ENCODE measurements around the gene TBKBP1. TPM values are rescaled to one million over a fixed set of nuclear protein-coding genes. Genes with fewer than 3 reads are reported as not detected.

The TBKBP1 gene
- total and polyA plus RNA-seq, 2 of the 4 experiments (the other 2 are of a cell fraction) = 3.4 to 8.5 TPM

GRCh38 chr17:47716375-47716774 is 22.4 kb downstream of the TBKBP1 start:
- H3K4me1 ChIP-seq (ENCODE audit: control insufficient read depth, insufficient read depth, low read length) = peaks cover 27% of the 10 kb centered on the region
- POLR2A ChIA-PET (ENCODE audit: unreplicated experiment) = no interaction called here
- H3K14ac ChIP-seq (replicated peaks; ENCODE audit: low read depth, low read length) = no peak overlapping the region
- H2AFZ ChIP-seq (replicated peaks; ENCODE audit: low read length, poor library complexity) = no peak overlapping the region
- H4K91ac ChIP-seq (ENCODE audit: insufficient read depth, low read depth, low read length) = no peak overlapping the region
- H3K23ac ChIP-seq (ENCODE audit: low read depth, low read length) = no peak overlapping the region
- H3K79me1 ChIP-seq (ENCODE audit: low read depth in 1 of 2, low read length in 2 of 2) = no peaks in the 10 kb centered on the region
- H4K5ac ChIP-seq (ENCODE audit: low read depth, low read length) = no peak overlapping the region
- no peak overlapping the region for H2BK5ac ChIP-seq (ENCODE audit: low read depth, low read length, poor library complexity, severe bottlenecking)
- H3K4ac ChIP-seq (ENCODE audit: low read depth, low read length) = no peak overlapping the region
- H3K56ac ChIP-seq (ENCODE audit: extremely low read depth, insufficient read depth, low read length) = no peak overlapping the region
- H3K36me3 ChIP-seq (ENCODE audit: control insufficient read depth, insufficient read depth, low read length) = peaks cover 3% of the 10 kb centered on the region; the same call in 1 of the 2 replicates
- TF ChIP-seq RFX5 (IDR thresholded peaks at IDR 0.05; ENCODE audit: low read depth, low read length) (no peak), SMC3 (IDR thresholded peaks at IDR 0.05; ENCODE audit: low read depth, low read length) (no peak), POLR2A (IDR thresholded peaks at IDR 0.05; ENCODE audit: low read depth, low read length) (no peak), CHD1 (IDR thresholded peaks at IDR 0.05; ENCODE audit: low read depth, low read length) (no peak), BHLHE40 (IDR thresholded peaks at IDR 0.05; ENCODE audit: low read depth, low read length) (no peak), MXI1 (IDR thresholded peaks at IDR 0.05; ENCODE audit: borderline replicate concordance, low read depth, low read length) (no peak), FOS (IDR thresholded peaks at IDR 0.05; ENCODE audit: low read depth, low read length) (no peak), RCOR1 (IDR thresholded peaks at IDR 0.05; ENCODE audit: insufficient replicate concordance, low read length) (no peak), MAZ (IDR thresholded peaks at IDR 0.05; ENCODE audit: borderline replicate concordance, low read depth, low read length) (no peak), NFE2L2 (IDR thresholded peaks at IDR 0.05; ENCODE audit: low read depth, low read length) (no peak), ELK1 (IDR thresholded peaks at IDR 0.05; ENCODE audit: borderline replicate concordance, low read depth, low read length) (no peak), USF2 (IDR thresholded peaks at IDR 0.05; ENCODE audit: low read depth, low read length) (no peak), CEBPB (IDR thresholded peaks at IDR 0.05; ENCODE audit: low read depth, low read length) (no peak), MAFK (IDR thresholded peaks at IDR 0.05; ENCODE audit: low read depth, low read length) (no peak), RAD21 (IDR thresholded peaks at IDR 0.05; ENCODE audit: low read length) (no peak)
- TF ChIP-seq, protein P1, sequence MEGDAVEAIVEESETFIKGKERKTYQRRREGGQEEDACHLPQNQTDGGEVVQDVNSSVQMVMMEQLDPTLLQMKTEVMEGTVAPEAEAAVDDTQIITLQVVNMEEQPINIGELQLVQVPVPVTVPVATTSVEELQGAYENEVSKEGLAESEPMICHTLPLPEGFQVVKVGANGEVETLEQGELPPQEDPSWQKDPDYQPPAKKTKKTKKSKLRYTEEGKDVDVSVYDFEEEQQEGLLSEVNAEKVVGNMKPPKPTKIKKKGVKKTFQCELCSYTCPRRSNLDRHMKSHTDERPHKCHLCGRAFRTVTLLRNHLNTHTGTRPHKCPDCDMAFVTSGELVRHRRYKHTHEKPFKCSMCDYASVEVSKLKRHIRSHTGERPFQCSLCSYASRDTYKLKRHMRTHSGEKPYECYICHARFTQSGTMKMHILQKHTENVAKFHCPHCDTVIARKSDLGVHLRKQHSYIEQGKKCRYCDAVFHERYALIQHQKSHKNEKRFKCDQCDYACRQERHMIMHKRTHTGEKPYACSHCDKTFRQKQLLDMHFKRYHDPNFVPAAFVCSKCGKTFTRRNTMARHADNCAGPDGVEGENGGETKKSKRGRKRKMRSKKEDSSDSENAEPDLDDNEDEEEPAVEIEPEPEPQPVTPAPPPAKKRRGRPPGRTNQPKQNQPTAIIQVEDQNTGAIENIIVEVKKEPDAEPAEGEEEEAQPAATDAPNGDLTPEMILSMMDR (conservative IDR thresholded peaks at IDR 0.05; ENCODE audit: low read depth, low read length) = no peak
- H3K9me1 ChIP-seq (ENCODE audit: insufficient read depth, low read length) = peaks cover 5% of the 10 kb centered on the region; the same call in 1 of the 2 replicates
- H3K27ac ChIP-seq (ENCODE audit: insufficient read depth, low read length) = no peak overlapping the region
- no peak overlapping the region for H2BK120ac ChIP-seq (ENCODE audit: low read depth, low read length)
- no TSS peak for BruUV-seq (replicated peaks)
- in situ Hi-C loops (cut with MboI; ENCODE audit: low sequenced_read_pairs) (no loop called here), dilution Hi-C loops (cut with HindIII; ENCODE audit: low sequenced_read_pairs, unreplicated experiment) (no loop called here), intact Hi-C loops (cut with micrococcal nuclease) (no loop called here)
- peaks cover 41% of the 10 kb centered on the region for H4K20me1 ChIP-seq (ENCODE audit: insufficient read depth, low read length)
- no peak for DNase-seq
- H2BK15ac ChIP-seq (ENCODE audit: low read depth, low read length) = no peak overlapping the region
- no peak overlapping the region for H3K4me3 ChIP-seq (ENCODE audit: insufficient read depth, low read depth, low read length)
- no CpG with 5 or more reads among the region's 3 CpGs for WGBS, 2 experiments (ENCODE audit: extremely low coverage in 2 of 2, insufficient read length in 1 of 2)
- H3K9ac ChIP-seq (ENCODE audit: low read depth, low read length) = no peak overlapping the region
- CTCF ChIA-PET = no interaction called here
- ATAC-seq (ENCODE audit: low read depth) = no peak
- H3K9me3 ChIP-seq (ENCODE audit: control insufficient read depth, insufficient read depth, low read length) = no peaks in the 10 kb centered on the region
- no peak overlapping the region for H2BK20ac ChIP-seq (ENCODE audit: low read depth, low read length)
- H3K27me3 ChIP-seq (ENCODE audit: control insufficient read depth, insufficient read depth, low read length) = peaks cover 88% of the 10 kb centered on the region
- H3K18ac ChIP-seq (ENCODE audit: low read depth, low read length) = no peak overlapping the region
- no peak overlapping the region for H4K8ac ChIP-seq (ENCODE audit: low read depth in 2 of 2, low read length in 2 of 2)
- H2AK9ac ChIP-seq (replicated peaks; ENCODE audit: low read depth, low read length, poor library complexity) = no peak overlapping the region
- no peak overlapping the region for H3K4me2 ChIP-seq (ENCODE audit: low read depth, low read length)
- H2AK5ac ChIP-seq (ENCODE audit: low read depth, low read length) = no peak overlapping the region

Measured in IMR-90 (cell line).